ENCODE measurements around the gene NUP153. TPM values are rescaled to one million over a fixed set of nuclear protein-coding genes. Genes with fewer than 3 reads are reported as not detected.

NUP153 gene
- total RNA-seq, 1 experiment from 2014 or later = 99.3 TPM

DNA sequence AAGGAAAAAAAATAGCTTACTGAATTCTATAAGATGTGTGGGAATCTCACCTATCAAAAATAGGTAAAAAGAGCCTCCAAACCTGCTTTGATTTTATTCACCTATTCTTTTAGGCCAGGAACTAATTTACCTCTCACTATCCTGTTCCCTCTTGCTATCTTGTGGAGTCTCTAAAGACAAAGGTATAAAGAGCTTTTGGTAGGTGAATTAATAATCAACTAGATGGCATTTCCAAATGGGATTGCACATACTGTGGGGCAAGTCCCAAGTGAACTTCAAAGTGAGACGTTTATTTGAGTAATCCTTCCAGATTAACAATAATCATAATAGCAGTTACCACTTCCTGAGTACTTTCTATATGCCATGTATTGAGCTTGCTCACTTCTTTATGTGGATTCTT lies 103.8 kb downstream of the NUP153 start:
- H3K9me3 Mint-ChIP-seq = no peaks in the 10 kb centered on the region; a peak in 1 of 5 replicates
- no peak overlapping the region for H2BK12ac ChIP-seq (ENCODE audit: insufficient read length, low read depth, low read length)
- no peak overlapping the region for H2BK15ac ChIP-seq (ENCODE audit: low read depth, low read length)
- H2BK120ac ChIP-seq (ENCODE audit: low read depth, low read length, poor library complexity, severe bottlenecking) = no peak overlapping the region
- no peaks in the 10 kb centered on the region for H3K27me3 ChIP-seq (ENCODE audit: insufficient read depth, low read length)
- H3K23ac ChIP-seq (ENCODE audit: insufficient read length, low read depth, low read length) = no peak overlapping the region
- H3K4me3 Mint-ChIP-seq = no peak overlapping the region
- no peak overlapping the region for H3K27ac ChIP-seq (ENCODE audit: insufficient read length, low read depth, low read length)
- no peak overlapping the region for H4K91ac ChIP-seq (ENCODE audit: insufficient read length, low read depth, low read length)
- no peak for DNase-seq
- no peaks in the 10 kb centered on the region for H4K20me1 ChIP-seq (ENCODE audit: control insufficient read depth, insufficient read depth, insufficient read length)
- no peak overlapping the region for H3K27ac Mint-ChIP-seq
- no peak overlapping the region for H2AFZ ChIP-seq (ENCODE audit: low read length)
- H3K14ac ChIP-seq (ENCODE audit: insufficient read depth, low read length) = no peak overlapping the region
- no peak overlapping the region for H3T11ph ChIP-seq (ENCODE audit: low read length)
- no peak overlapping the region for H2BK20ac ChIP-seq (ENCODE audit: low read depth, low read length, poor library complexity, severe bottlenecking)
- H3K4me1 ChIP-seq (ENCODE audit: insufficient read depth, low read length) = no peaks in the 10 kb centered on the region
- H4K5ac ChIP-seq (ENCODE audit: insufficient read length, low read depth, low read length) = no peak overlapping the region
- H3K4me2 ChIP-seq (ENCODE audit: insufficient read depth, insufficient read length, low read length) = no peak overlapping the region
- no peak overlapping the region for H2BK5ac ChIP-seq (ENCODE audit: insufficient read length, low read length)
- no peak overlapping the region for H4K8ac ChIP-seq (replicated peaks; ENCODE audit: insufficient read length, low read depth, low read length)
- H3K4me1 Mint-ChIP-seq = peaks cover 10 to 17% of the 10 kb centered on the region in 2 experiments
- WGBS (ENCODE audit: extremely low coverage, insufficient read length, low lambda C conversion rate) = no CpG with 5 or more reads among the region's 1 CpG
- no peaks in the 10 kb centered on the region for H3K79me1 ChIP-seq (ENCODE audit: insufficient read depth, low read depth, low read length, poor library complexity, severe bottlenecking)
- H3K56ac ChIP-seq (ENCODE audit: insufficient read length, low read depth, low read length) = no peak overlapping the region
- H3K4ac ChIP-seq (ENCODE audit: low read depth, low read length) = no peak overlapping the region
- no peaks in the 10 kb centered on the region for H3K9me3 ChIP-seq (ENCODE audit: control insufficient read depth, low read depth, low read length)
- H3K79me2 ChIP-seq (ENCODE audit: insufficient read depth, low read length) = no peaks in the 10 kb centered on the region
- no peaks in the 10 kb centered on the region for H3K27me3 Mint-ChIP-seq (ENCODE audit: low read depth)
- H3K36me3 Mint-ChIP-seq (ENCODE audit: insufficient read depth in 1 of 3, low read depth in 3 of 3) = peaks cover 10 to 18% (median 10%) of the 10 kb centered on the region in 3 experiments; a peak in 6 of 7 replicates
- H3K18ac ChIP-seq (ENCODE audit: insufficient read length, low read depth, low read length) = no peak overlapping the region
- H3K23me2 ChIP-seq (ENCODE audit: insufficient read length, low read depth, low read length, poor library complexity, severe bottlenecking) = peaks cover 6% of the 10 kb centered on the region
- TF ChIP-seq, protein P1, sequence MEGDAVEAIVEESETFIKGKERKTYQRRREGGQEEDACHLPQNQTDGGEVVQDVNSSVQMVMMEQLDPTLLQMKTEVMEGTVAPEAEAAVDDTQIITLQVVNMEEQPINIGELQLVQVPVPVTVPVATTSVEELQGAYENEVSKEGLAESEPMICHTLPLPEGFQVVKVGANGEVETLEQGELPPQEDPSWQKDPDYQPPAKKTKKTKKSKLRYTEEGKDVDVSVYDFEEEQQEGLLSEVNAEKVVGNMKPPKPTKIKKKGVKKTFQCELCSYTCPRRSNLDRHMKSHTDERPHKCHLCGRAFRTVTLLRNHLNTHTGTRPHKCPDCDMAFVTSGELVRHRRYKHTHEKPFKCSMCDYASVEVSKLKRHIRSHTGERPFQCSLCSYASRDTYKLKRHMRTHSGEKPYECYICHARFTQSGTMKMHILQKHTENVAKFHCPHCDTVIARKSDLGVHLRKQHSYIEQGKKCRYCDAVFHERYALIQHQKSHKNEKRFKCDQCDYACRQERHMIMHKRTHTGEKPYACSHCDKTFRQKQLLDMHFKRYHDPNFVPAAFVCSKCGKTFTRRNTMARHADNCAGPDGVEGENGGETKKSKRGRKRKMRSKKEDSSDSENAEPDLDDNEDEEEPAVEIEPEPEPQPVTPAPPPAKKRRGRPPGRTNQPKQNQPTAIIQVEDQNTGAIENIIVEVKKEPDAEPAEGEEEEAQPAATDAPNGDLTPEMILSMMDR (conservative IDR thresholded peaks at IDR 0.05) = no peak
- H2AK5ac ChIP-seq (ENCODE audit: insufficient read length, low read length) = no peak overlapping the region
- H3K9ac ChIP-seq (ENCODE audit: extremely low read depth, insufficient read length, low read length) = no peak overlapping the region

All from H9 (cell line).